HAP-1 (cell line): ENCODE data around the gene ZSCAN29.

Experiments
- DNase-seq, 2 experiments: peaks; one replicate each; pipeline ENCODE4 v3.0.0-alpha.2; 2016 to 2020; ENCODE audit warnings: low spot score in 2 of 2
- H3K27me3 ChIP-seq: fragments of 250-450 bp; sonication (Bioruptor Pico); 2 replicates; pipeline ENCODE4 v1.5.1; 2020; ENCODE audit warnings: low read depth, mild to moderate bottlenecking, moderate library complexity
- H3K36me3 ChIP-seq: fragments of 250-450 bp; sonication (Bioruptor Pico); replicated peaks from 2 replicates; pipeline ENCODE4 v1.5.1; 2020; ENCODE audit warnings: mild to moderate bottlenecking
- H3K4me1 ChIP-seq: fragments of 250-450 bp; sonication (Bioruptor Pico); 2 replicates; pipeline ENCODE4 v1.5.1; 2020; ENCODE audit warnings: mild to moderate bottlenecking
- H3K4me3 ChIP-seq: fragments of 250-450 bp; sonication (Bioruptor Pico); 2 replicates; pipeline ENCODE4 v1.5.1; 2020; ENCODE audit warnings: mild to moderate bottlenecking, moderate library complexity
- H3K9me3 ChIP-seq: fragments of 250-450 bp; sonication (Bioruptor Pico); 2 replicates; pipeline ENCODE4 v1.5.1; 2020; ENCODE audit warnings: mild to moderate bottlenecking, moderate library complexity
- in situ Hi-C: fragments of 300-500 bp; cut with MboI; formaldehyde crosslinking; loops from 3 replicates; pipeline ENCODE4 v1.14.3; 2020; ENCODE audit warnings: low sequenced_read_pairs, inconsistent platforms, mixed read lengths

Gene ZSCAN29

GRCh38 chr15:43325039-43325684, 45.7 kb downstream of the ZSCAN29 start:
- no peaks in the 10 kb centered on the region for H3K36me3 ChIP-seq

GRCh38 chr15:43318990-43319771, 51.7 kb downstream of the ZSCAN29 start:
- no peak overlapping the region for H3K4me3 ChIP-seq
- DNase-seq = no peak
- H3K36me3 ChIP-seq = no peaks in the 10 kb centered on the region
- in situ Hi-C loops = no loop called here
- H3K27me3 ChIP-seq = peaks cover 2% of the 10 kb centered on the region; the same call in 1 of the 2 replicates
- H3K9me3 ChIP-seq = no peaks in the 10 kb centered on the region
- H3K4me1 ChIP-seq = no peaks in the 10 kb centered on the region

More at GRCh38 chr15:43325039-43325684, 45.7 kb downstream of the ZSCAN29 start:
- Histone ChIP-seq H3K9me3 (no peaks in the 10 kb centered on the region), H3K4me3 (no peak overlapping the region), H3K27me3 (peaks cover 12% of the 10 kb centered on the region), H3K4me1 (no peaks in the 10 kb centered on the region)
- in situ Hi-C loops = no loop called here
- DNase-seq = no peak

- in situ Hi-C loops = no loop called here
- H3K9me3 ChIP-seq = no peaks in the 10 kb centered on the region
- DNase-seq = no peak
Observed at GRCh38 chr15:43317566-43318184, 53.2 kb downstream of the ZSCAN29 start.

GRCh38 chr15:43316971-43317346, 53.9 kb downstream of the ZSCAN29 start:
- H3K27me3 ChIP-seq = peaks cover 2% of the 10 kb centered on the region; the same call in 1 of the 2 replicates
- H3K9me3 ChIP-seq = no peaks in the 10 kb centered on the region
- no peak for DNase-seq
- H3K4me1 ChIP-seq = no peaks in the 10 kb centered on the region
- in situ Hi-C loops = no loop called here
- H3K4me3 ChIP-seq = no peak overlapping the region
- no peaks in the 10 kb centered on the region for H3K36me3 ChIP-seq

More at GRCh38 chr15:43317566-43318184, 53.2 kb downstream of the ZSCAN29 start:
- Histone ChIP-seq H3K36me3 (no peaks in the 10 kb centered on the region), H3K4me1 (no peaks in the 10 kb centered on the region), H3K4me3 (no peak overlapping the region), H3K27me3 (0 out of 2 replicates have a peak, but pooled peaks cover 2% of the 10 kb centered on the region)

GRCh38 chr15:43316016-43316970, 54.5 kb downstream of the ZSCAN29 start:
- no peaks in the 10 kb centered on the region for H3K4me1 ChIP-seq
- no peaks in the 10 kb centered on the region for H3K9me3 ChIP-seq
- H3K27me3 ChIP-seq = no peaks in the 10 kb centered on the region; the same call in 1 of the 2 replicates
- no peak overlapping the region for H3K4me3 ChIP-seq
- in situ Hi-C loops = no loop called here
- no peak for DNase-seq
- no peaks in the 10 kb centered on the region for H3K36me3 ChIP-seq

GRCh38 chr15:43314171-43314570, 56.7 kb downstream of the ZSCAN29 start:
- DNase-seq = no peak
- Histone ChIP-seq H3K4me1 (no peaks in the 10 kb centered on the region), H3K4me3 (no peak overlapping the region), H3K36me3 (no peaks in the 10 kb centered on the region), H3K27me3 (peaks cover 5% of the 10 kb centered on the region), H3K9me3 (no peaks in the 10 kb centered on the region)
- in situ Hi-C loops = no loop called here

- H3K27me3 ChIP-seq = peaks cover 10% of the 10 kb centered on the region
- no peaks in the 10 kb centered on the region for H3K9me3 ChIP-seq
- in situ Hi-C loops = no loop called here
- H3K4me1 ChIP-seq = no peaks in the 10 kb centered on the region
- DNase-seq = no peak
- H3K4me3 ChIP-seq = no peak overlapping the region
- no peaks in the 10 kb centered on the region for H3K36me3 ChIP-seq
Observed at GRCh38 chr15:43312378-43312777, 58.5 kb downstream of the ZSCAN29 start.
